ENCODE results near the gene KCNK4.

Gene KCNK4

GRCh38 chr11:64252003-64252872, 38.9 kb upstream of the KCNK4 start:
- Histone ChIP-seq H3K79me2 (ENCODE audit: insufficient read depth, low read depth) (no peaks in the 10 kb centered on the region), H3K27me3 (ENCODE audit: insufficient read depth, low read depth) (no peaks in the 10 kb centered on the region), H2AFZ (ENCODE audit: low read depth) (peak overlapping the region; percentile 85; the same call in 1 of the 2 replicates), H3K27ac (no peak overlapping the region), H3K36me3 (ENCODE audit: insufficient read depth) (no peaks in the 10 kb centered on the region), H3K4me3 (IDR thresholded peaks at IDR 0.05; ENCODE audit: insufficient read depth, low read depth, low read length) (no peak overlapping the region), H3K4me1 (ENCODE audit: low read depth, poor library complexity, severe bottlenecking) (peaks cover 6% of the 10 kb centered on the region), H3K4me2 (peak overlapping the region; percentile 72), H4K20me1 (ENCODE audit: insufficient read depth) (no peaks in the 10 kb centered on the region), H3K9ac (peak overlapping the region; percentile 35; the same call in 1 of the 2 replicates)
- TF ChIP-seq CTCF (conservative IDR thresholded peaks at IDR 0.05; ENCODE audit: low read depth, low read length): peak; percentile 49

- no peak overlapping the region for H3K27ac ChIP-seq
- no peaks in the 10 kb centered on the region for H3K79me2 ChIP-seq (ENCODE audit: insufficient read depth, low read depth)
- H2AFZ ChIP-seq (ENCODE audit: low read depth): no peak overlapping the region
- H3K27me3 ChIP-seq (ENCODE audit: insufficient read depth, low read depth): no peaks in the 10 kb centered on the region
- no peak for TF ChIP-seq CTCF (conservative IDR thresholded peaks at IDR 0.05; ENCODE audit: low read depth, low read length)
- no peaks in the 10 kb centered on the region for H4K20me1 ChIP-seq (ENCODE audit: insufficient read depth)
- no peak overlapping the region for H3K9ac ChIP-seq
- H3K36me3 ChIP-seq (ENCODE audit: insufficient read depth): no peaks in the 10 kb centered on the region
- no peak overlapping the region for H3K4me2 ChIP-seq
- H3K4me3 ChIP-seq (IDR thresholded peaks at IDR 0.05; ENCODE audit: insufficient read depth, low read depth, low read length): no peak overlapping the region
- peaks cover 6% of the 10 kb centered on the region for H3K4me1 ChIP-seq (ENCODE audit: low read depth, poor library complexity, severe bottlenecking)
Observed at GRCh38 chr11:64253043-64253442, 38.1 kb upstream of the KCNK4 start.

GRCh38 chr11:64253481-64253880, 37.6 kb upstream of the KCNK4 start:
- Histone ChIP-seq H2AFZ (ENCODE audit: low read depth) (no peak overlapping the region), H3K27ac (no peak overlapping the region), H3K27me3 (ENCODE audit: insufficient read depth, low read depth) (no peaks in the 10 kb centered on the region), H3K4me1 (ENCODE audit: low read depth, poor library complexity, severe bottlenecking) (peaks cover 6% of the 10 kb centered on the region), H3K4me3 (IDR thresholded peaks at IDR 0.05; ENCODE audit: insufficient read depth, low read depth, low read length) (no peak overlapping the region), H3K79me2 (ENCODE audit: insufficient read depth, low read depth) (no peaks in the 10 kb centered on the region), H3K4me2 (no peak overlapping the region), H3K9ac (no peak overlapping the region), H3K36me3 (ENCODE audit: insufficient read depth) (no peaks in the 10 kb centered on the region), H4K20me1 (ENCODE audit: insufficient read depth) (no peaks in the 10 kb centered on the region)
- TF ChIP-seq CTCF (conservative IDR thresholded peaks at IDR 0.05; ENCODE audit: low read depth, low read length): no peak

- H3K4me3 ChIP-seq (IDR thresholded peaks at IDR 0.05; ENCODE audit: insufficient read depth, low read depth, low read length): no peak overlapping the region
- H3K9ac ChIP-seq: no peak overlapping the region
- H4K20me1 ChIP-seq (ENCODE audit: insufficient read depth): no peaks in the 10 kb centered on the region
- no peak overlapping the region for H3K27ac ChIP-seq
- no peak overlapping the region for H3K4me2 ChIP-seq
- no peaks in the 10 kb centered on the region for H3K27me3 ChIP-seq (ENCODE audit: insufficient read depth, low read depth)
- no peaks in the 10 kb centered on the region for H3K36me3 ChIP-seq (ENCODE audit: insufficient read depth)
- H3K4me1 ChIP-seq (ENCODE audit: low read depth, poor library complexity, severe bottlenecking): peaks cover 6% of the 10 kb centered on the region
- no peak for TF ChIP-seq CTCF (conservative IDR thresholded peaks at IDR 0.05; ENCODE audit: low read depth, low read length)
- H3K79me2 ChIP-seq (ENCODE audit: insufficient read depth, low read depth): no peaks in the 10 kb centered on the region
- no peak overlapping the region for H2AFZ ChIP-seq (ENCODE audit: low read depth)
Observed at GRCh38 chr11:64254326-64254725, 36.8 kb upstream of the KCNK4 start.
